ENCODE results near the gene ORAI1.
A peak's percentile ranks its signal among the peaks of the same experiment; 100 is the strongest.

The ORAI1 gene

DNA sequence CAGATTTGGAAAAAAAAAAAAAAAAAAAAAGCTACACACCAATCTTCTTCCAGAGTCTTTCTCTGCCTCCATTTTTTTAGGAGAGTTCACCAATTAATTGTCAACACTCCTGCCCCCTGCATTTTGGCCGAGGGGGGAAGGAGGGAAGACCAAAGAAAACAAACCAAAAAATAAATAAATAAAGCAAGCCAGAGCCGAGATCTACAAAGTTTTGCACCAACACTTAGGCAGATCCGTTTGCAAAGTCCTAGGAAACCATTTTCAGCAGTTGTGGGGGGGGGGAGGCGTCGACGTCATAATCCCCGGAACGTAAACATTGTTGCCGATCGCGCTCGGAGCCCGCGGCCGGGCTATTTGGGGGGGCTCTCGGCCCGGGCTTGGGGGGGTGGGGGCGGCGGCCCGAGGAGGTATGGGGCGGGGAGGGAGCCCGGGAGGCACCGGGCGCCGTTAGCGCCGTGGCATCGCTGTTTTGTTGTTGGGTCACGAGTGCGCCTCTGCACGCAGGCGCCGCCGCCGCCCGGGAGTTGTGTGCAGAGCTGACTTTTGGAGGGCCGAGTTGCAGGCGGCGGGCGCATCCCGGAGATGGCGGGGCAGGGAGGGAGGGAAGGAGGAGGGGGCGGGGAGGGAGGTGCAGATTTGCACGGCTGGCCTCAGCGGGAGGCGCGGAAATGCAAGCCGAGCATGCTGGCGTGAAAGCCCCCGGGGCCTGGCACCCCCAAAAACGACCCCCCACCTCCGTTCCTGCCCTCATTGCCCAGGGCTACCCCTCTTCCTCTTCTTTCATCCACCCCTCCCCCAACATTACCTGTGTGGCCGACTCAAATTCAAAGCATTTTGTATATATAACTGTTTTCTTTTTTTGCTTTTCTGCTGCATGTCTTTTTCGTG is 46.1 kb upstream of the ORAI1 start (continued):
- no peak for TF ChIP-seq BCL11B (tag by site-specific recombination; IDR thresholded peaks at IDR 0.05; ENCODE audit: low read depth)
- TF ChIP-seq, protein P1, sequence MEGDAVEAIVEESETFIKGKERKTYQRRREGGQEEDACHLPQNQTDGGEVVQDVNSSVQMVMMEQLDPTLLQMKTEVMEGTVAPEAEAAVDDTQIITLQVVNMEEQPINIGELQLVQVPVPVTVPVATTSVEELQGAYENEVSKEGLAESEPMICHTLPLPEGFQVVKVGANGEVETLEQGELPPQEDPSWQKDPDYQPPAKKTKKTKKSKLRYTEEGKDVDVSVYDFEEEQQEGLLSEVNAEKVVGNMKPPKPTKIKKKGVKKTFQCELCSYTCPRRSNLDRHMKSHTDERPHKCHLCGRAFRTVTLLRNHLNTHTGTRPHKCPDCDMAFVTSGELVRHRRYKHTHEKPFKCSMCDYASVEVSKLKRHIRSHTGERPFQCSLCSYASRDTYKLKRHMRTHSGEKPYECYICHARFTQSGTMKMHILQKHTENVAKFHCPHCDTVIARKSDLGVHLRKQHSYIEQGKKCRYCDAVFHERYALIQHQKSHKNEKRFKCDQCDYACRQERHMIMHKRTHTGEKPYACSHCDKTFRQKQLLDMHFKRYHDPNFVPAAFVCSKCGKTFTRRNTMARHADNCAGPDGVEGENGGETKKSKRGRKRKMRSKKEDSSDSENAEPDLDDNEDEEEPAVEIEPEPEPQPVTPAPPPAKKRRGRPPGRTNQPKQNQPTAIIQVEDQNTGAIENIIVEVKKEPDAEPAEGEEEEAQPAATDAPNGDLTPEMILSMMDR (tag by site-specific recombination; IDR thresholded peaks at IDR 0.05): no peak
- peak; percentile 32 for TF ChIP-seq ZIC2 (tag by site-specific recombination; IDR thresholded peaks at IDR 0.05)
- TF ChIP-seq PRDM1 (tag by site-specific recombination; IDR thresholded peaks at IDR 0.05): no peak
- TF ChIP-seq TCF7L2 (IDR thresholded peaks at IDR 0.05; ENCODE audit: borderline replicate concordance, low read depth, low read length): no peak
- TF ChIP-seq ZNF2 (tag by site-specific recombination; IDR thresholded peaks at IDR 0.05): peak; percentile 30; the same call in 1 of the 2 replicates
- TF ChIP-seq ZNF621 (tag by site-specific recombination; IDR thresholded peaks at IDR 0.05): no peak
- TF ChIP-seq BCL11A (tag by site-specific recombination; IDR thresholded peaks at IDR 0.05; ENCODE audit: low read depth): no peak
- TF ChIP-seq ZNF132 (tag by site-specific recombination; IDR thresholded peaks at IDR 0.05; ENCODE audit: borderline replicate concordance): no peak
- TF ChIP-seq GLI4 (tag by site-specific recombination; IDR thresholded peaks at IDR 0.05): no peak
- no peak for TF ChIP-seq YY1 (tag by site-specific recombination; IDR thresholded peaks at IDR 0.05)
- TF ChIP-seq ZNF747 (tag by site-specific recombination; IDR thresholded peaks at IDR 0.05): no peak
- no peak; the same call in 1 of the 2 replicates for TF ChIP-seq ZFHX2 (tag by site-specific recombination; conservative IDR thresholded peaks at IDR 0.05)
- TF ChIP-seq ZNF133 (tag by site-specific recombination; IDR thresholded peaks at IDR 0.05): no peak
- no peak for TF ChIP-seq ZNF473 (tag by site-specific recombination; IDR thresholded peaks at IDR 0.05)
- no peak for TF ChIP-seq ZNF658 (tag by site-specific recombination; IDR thresholded peaks at IDR 0.05)
- TF ChIP-seq ZNF112 (tag by site-specific recombination; IDR thresholded peaks at IDR 0.05): no peak
- TF ChIP-seq, protein P2, sequence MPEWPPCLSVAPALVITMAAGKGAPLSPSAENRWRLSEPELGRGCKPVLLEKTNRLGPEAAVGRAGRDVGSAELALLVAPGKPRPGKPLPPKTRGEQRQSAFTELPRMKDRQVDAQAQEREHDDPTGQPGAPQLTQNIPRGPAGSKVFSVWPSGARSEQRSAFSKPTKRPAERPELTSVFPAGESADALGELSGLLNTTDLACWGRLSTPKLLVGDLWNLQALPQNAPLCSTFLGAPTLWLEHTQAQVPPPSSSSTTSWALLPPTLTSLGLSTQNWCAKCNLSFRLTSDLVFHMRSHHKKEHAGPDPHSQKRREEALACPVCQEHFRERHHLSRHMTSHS (tag by site-specific recombination; IDR thresholded peaks at IDR 0.05): no peak
- TF ChIP-seq RBAK (tag by site-specific recombination; IDR thresholded peaks at IDR 0.05): no peak
- TF ChIP-seq ZNF391 (tag by site-specific recombination; IDR thresholded peaks at IDR 0.05; ENCODE audit: borderline replicate concordance, low read depth): no peak
- TF ChIP-seq, protein P3, sequence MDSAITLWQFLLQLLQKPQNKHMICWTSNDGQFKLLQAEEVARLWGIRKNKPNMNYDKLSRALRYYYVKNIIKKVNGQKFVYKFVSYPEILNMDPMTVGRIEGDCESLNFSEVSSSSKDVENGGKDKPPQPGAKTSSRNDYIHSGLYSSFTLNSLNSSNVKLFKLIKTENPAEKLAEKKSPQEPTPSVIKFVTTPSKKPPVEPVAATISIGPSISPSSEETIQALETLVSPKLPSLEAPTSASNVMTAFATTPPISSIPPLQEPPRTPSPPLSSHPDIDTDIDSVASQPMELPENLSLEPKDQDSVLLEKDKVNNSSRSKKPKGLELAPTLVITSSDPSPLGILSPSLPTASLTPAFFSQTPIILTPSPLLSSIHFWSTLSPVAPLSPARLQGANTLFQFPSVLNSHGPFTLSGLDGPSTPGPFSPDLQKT (IDR thresholded peaks at IDR 0.05; ENCODE audit: borderline replicate concordance, low read depth, low read length): no peak
- no peak for TF ChIP-seq ZNF184 (tag by site-specific recombination; IDR thresholded peaks at IDR 0.05)
- no peak for TF ChIP-seq ZNF610 (tag by site-specific recombination; IDR thresholded peaks at IDR 0.05; ENCODE audit: borderline replicate concordance)
- no peak for TF ChIP-seq ZNF548 (tag by site-specific recombination; IDR thresholded peaks at IDR 0.05)
- TF ChIP-seq ZNF623 (tag by site-specific recombination; IDR thresholded peaks at IDR 0.05): no peak
- TF ChIP-seq ZNF24 (tag by site-specific recombination; IDR thresholded peaks at IDR 0.05): no peak
- TF ChIP-seq ZNF10 (tag by site-specific recombination; IDR thresholded peaks at IDR 0.05): no peak
- no peak for TF ChIP-seq ZNF266 (tag by site-specific recombination; IDR thresholded peaks at IDR 0.05; ENCODE audit: low read depth)
- TF ChIP-seq OVOL3 (tag by site-specific recombination; IDR thresholded peaks at IDR 0.05): no peak
- no peak for TF ChIP-seq ZNF19 (tag by site-specific recombination; IDR thresholded peaks at IDR 0.05; ENCODE audit: low read depth)
- TF ChIP-seq ZNF341 (tag by site-specific recombination; IDR thresholded peaks at IDR 0.05; ENCODE audit: low read depth): peak; percentile 90
- no peak for TF ChIP-seq OSR2 (tag by site-specific recombination; IDR thresholded peaks at IDR 0.05)
- no peak for TF ChIP-seq ZNF114 (tag by site-specific recombination; IDR thresholded peaks at IDR 0.05)
- TF ChIP-seq ZNF558 (tag by site-specific recombination; IDR thresholded peaks at IDR 0.05): no peak
- 0 out of 2 replicates have a peak, but pooled peaks have one; percentile 21 for TF ChIP-seq REPIN1 (tag by site-specific recombination; IDR thresholded peaks at IDR 0.05; ENCODE audit: low read depth)
- no peak for TF ChIP-seq ZNF654 (tag by site-specific recombination; IDR thresholded peaks at IDR 0.05; ENCODE audit: low read depth)
- no peak for TF ChIP-seq ZNF211 (tag by site-specific recombination; IDR thresholded peaks at IDR 0.05; ENCODE audit: low read depth)
- no peak for TF ChIP-seq ZNF311 (tag by site-specific recombination; IDR thresholded peaks at IDR 0.05; ENCODE audit: borderline replicate concordance)
- no peak for TF ChIP-seq ZNF544 (tag by site-specific recombination; IDR thresholded peaks at IDR 0.05)

All from HEK293 (cell line).